Keratinocyte (primary cell): ENCODE data around the gene ARIH1. TPM values are rescaled to one million over a fixed set of nuclear protein-coding genes. Genes with fewer than 3 reads are reported as not detected.

Experiments
- DNase-seq: peaks from one replicate; pipeline ENCODE4 v3.0.0-alpha.2; 2011; ENCODE audit warnings: low read depth, missing footprints, low spot score
- FAIRE-seq: peaks from 2 replicates; lab custom pipeline; 2011; peaks lifted over from hg19 to GRCh38; lab: Jason Lieb, UNC
- H2AFZ ChIP-seq: 2 replicates; pipeline ENCODE4 v1.6.0; 2012; ENCODE audit warnings: low read length, control low read depth, inconsistent platforms; ENCODE audit not compliant: control insufficient read depth
- H3K27ac ChIP-seq: 2 replicates; pipeline ENCODE4 v1.5.1; 2011; ENCODE audit warnings: low read length; ENCODE audit not compliant: control insufficient read depth, insufficient read depth
- H3K27me3 ChIP-seq: 3 replicates; pipeline ENCODE4 v1.6.0; 2011; ENCODE audit warnings: low read length; ENCODE audit not compliant: control insufficient read depth, insufficient read depth; ENCODE audit errors: extremely low read depth
- H3K36me3 ChIP-seq, 2 experiments: 2 replicates in 1 of 2; 3 replicates in 1 of 2; pipeline ENCODE4 v1.5.1; 2011; ENCODE audit warnings: low read length in 2 of 2, mild to moderate bottlenecking in 1 of 2; ENCODE audit not compliant: control insufficient read depth in 2 of 2, insufficient read depth in 2 of 2; ENCODE audit errors: extremely low read depth in 1 of 2
- H3K4me1 ChIP-seq: 3 replicates; pipeline ENCODE4 v1.5.1; 2011; ENCODE audit warnings: low read length; ENCODE audit not compliant: control insufficient read depth, insufficient read depth; ENCODE audit errors: extremely low read depth
- H3K4me2 ChIP-seq: 3 replicates; pipeline ENCODE4 v1.6.0; 2011; ENCODE audit warnings: low read depth, low read length; ENCODE audit not compliant: control insufficient read depth, insufficient read depth; ENCODE audit errors: extremely low read depth
- H3K4me3 ChIP-seq, 3 experiments: fragments of 200-600 bp in 1 of 3; sonication (generic) in 1 of 3; 2 replicates in 2 of 3; 3 replicates in 1 of 3; pipeline ENCODE4 v1.5.1; 2011 to 2016; ENCODE audit warnings: low read length in 3 of 3, mild to moderate bottlenecking in 3 of 3, control low read depth in 2 of 3, inconsistent platforms in 1 of 3, low read depth in 1 of 3, mixed read lengths in 1 of 3, mixed run types in 1 of 3, moderate library complexity in 1 of 3; ENCODE audit not compliant: control insufficient read depth in 2 of 3, insufficient read depth in 2 of 3; ENCODE audit errors: extremely low read depth in 1 of 3
- H3K79me2 ChIP-seq: 2 replicates; pipeline ENCODE4 v1.6.0; 2012; ENCODE audit warnings: low read length; ENCODE audit not compliant: control insufficient read depth, insufficient read depth
- H3K9ac ChIP-seq: 3 replicates; pipeline ENCODE4 v1.6.0; 2011; ENCODE audit warnings: low read length; ENCODE audit not compliant: control insufficient read depth, insufficient read depth; ENCODE audit errors: extremely low read depth
- H3K9me1 ChIP-seq: 3 replicates; pipeline ENCODE4 v1.6.0; 2011; ENCODE audit warnings: low read length; ENCODE audit not compliant: control insufficient read depth, insufficient read depth; ENCODE audit errors: extremely low read depth
- H3K9me3 ChIP-seq: 2 replicates; pipeline ENCODE4 v1.5.1; 2012; ENCODE audit warnings: low read depth, low read length; ENCODE audit not compliant: control insufficient read depth
- H4K20me1 ChIP-seq: 3 replicates; pipeline ENCODE4 v1.6.0; 2011; ENCODE audit warnings: low read length; ENCODE audit not compliant: control insufficient read depth, insufficient read depth; ENCODE audit errors: extremely low read depth
- CTCF ChIP-seq, 3 experiments: IDR thresholded peaks in 1 of 3; conservative IDR thresholded peaks in 1 of 3; optimal IDR thresholded peaks in 1 of 3; 2 replicates in 2 of 3; 3 replicates in 1 of 3; pipeline versions ENCODE3 to v1.5.1; 2011; ENCODE audit warnings: low read length in 3 of 3, mild to moderate bottlenecking in 3 of 3, moderate library complexity in 2 of 3, control low read depth in 1 of 3, inconsistent platforms in 1 of 3; ENCODE audit not compliant: insufficient read depth in 2 of 3; ENCODE audit errors: extremely low read depth in 1 of 3
- EZH2 ChIP-seq: IDR thresholded peaks from one replicate; pipeline ENCODE4 v1.6.1; 2012; ENCODE audit warnings: inconsistent platforms, mild to moderate bottlenecking, low read length, moderate library complexity
- dilution Hi-C: fragments of 300-500 bp; cut with MboI; formaldehyde crosslinking; loops from one replicate; pipeline ENCODE4 v1.7.0; 2020; ENCODE audit warnings: low sequenced_read_pairs; ENCODE audit not compliant: extremely low pct_ligation_motif_present
- polyA plus RNA-seq, 5 experiments: library from polyadenylated mRNA; depleted of rRNA in 3 of 5; stranded (reverse) in 3 of 5; stranded (forward) in 1 of 5; unstranded in 1 of 5; fragments of >200 nt; gene quantifications; 1 replicate in 1 of 5; 2 replicates in 3 of 5; 3 replicates in 1 of 5; pipeline versions ENCODE4 v1.2.1 to v1.2.3, GENCODE V29; 2011 to 2012; ENCODE audit warnings: missing spikeins in 2 of 5, low read depth in 1 of 5, low replicate concordance in 1 of 5

Gene ARIH1
- polyA plus RNA-seq, 1 donor (not counting 4 experiments of a cell fraction or from before 2014, with no cell fraction given) = 70.6 TPM

GRCh38 chr15:72495007-72495406, 20.9 kb downstream of the ARIH1 start:
- peaks cover 96% of the 10 kb centered on the region for H3K79me2 ChIP-seq
- DNase-seq (no peak), FAIRE-seq (no peak)
- peaks cover 18% of the 10 kb centered on the region for H4K20me1 ChIP-seq
- H3K4me3 ChIP-seq = no peak overlapping the region
- H3K36me3 ChIP-seq = no peaks in the 10 kb centered on the region
- dilution Hi-C loops = no loop called here
- H2AFZ ChIP-seq = no peak overlapping the region
- TF ChIP-seq CTCF (optimal IDR thresholded peaks at IDR 0.05 in 1 of 3, IDR thresholded peaks at IDR 0.05 in 1 of 3, conservative IDR thresholded peaks at IDR 0.05 in 1 of 3; ENCODE audit: extremely low read depth in 1 of 3, insufficient read depth in 2 of 3, low read length in 3 of 3) (no peak), EZH2 (no peak)
- peaks cover 18% of the 10 kb centered on the region for H3K4me1 ChIP-seq
- H3K27ac ChIP-seq = no peak overlapping the region
- H3K4me2 ChIP-seq = no peak overlapping the region
- H3K27me3 ChIP-seq = no peaks in the 10 kb centered on the region
- peaks cover 4% of the 10 kb centered on the region for H3K9me1 ChIP-seq
- no peaks in the 10 kb centered on the region for H3K9me3 ChIP-seq
- H3K9ac ChIP-seq = no peak overlapping the region

- dilution Hi-C loops = no loop called here
- no peak for TF ChIP-seq CTCF (optimal IDR thresholded peaks at IDR 0.05 in 1 of 3, IDR thresholded peaks at IDR 0.05 in 1 of 3, conservative IDR thresholded peaks at IDR 0.05 in 1 of 3; ENCODE audit: extremely low read depth in 1 of 3, insufficient read depth in 2 of 3, low read length in 3 of 3)
- no peak for TF ChIP-seq EZH2
- FAIRE-seq (no peak), DNase-seq (no peak)
- Histone ChIP-seq H3K9me3 (no peaks in the 10 kb centered on the region), H3K4me1 (peaks cover 15% of the 10 kb centered on the region), H3K79me2 (peaks cover 97% of the 10 kb centered on the region), H3K27me3 (no peaks in the 10 kb centered on the region), H3K4me3 (no peak overlapping the region), H3K4me2 (no peak overlapping the region), H4K20me1 (peaks cover 15% of the 10 kb centered on the region), H3K9me1 (peaks cover 4% of the 10 kb centered on the region), H3K9ac (no peak overlapping the region), H3K36me3 (no peaks in the 10 kb centered on the region), H2AFZ (no peak overlapping the region), H3K27ac (no peak overlapping the region)
Observed at GRCh38 chr15:72496783-72497182, 22.7 kb downstream of the ARIH1 start.
